MM.1S (cell line): Measurements from ENCODE around the gene COPG2.

ENCODE experiments used
- DNase-seq: peaks from one replicate; pipeline ENCODE4 v3.0.0-alpha.2; 2015
- H2AFZ ChIP-seq: fragments of 300-600 bp; sonication (generic); 2 replicates; pipeline ENCODE4 v1.6.0; 2016; ENCODE audit warnings: antibody characterized with exemption, low read length
- H3F3A ChIP-seq: fragments of 300-600 bp; sonication (generic); 2 replicates; pipeline ENCODE4 v1.6.1; 2016; ENCODE audit warnings: mild to moderate bottlenecking, antibody characterized with exemption, low read length, moderate library complexity, mixed read lengths; ENCODE audit not compliant: insufficient read depth
- H3K27ac ChIP-seq: fragments of 300-600 bp; sonication (generic); 2 replicates; pipeline ENCODE4 v1.5.1; 2016; ENCODE audit warnings: mild to moderate bottlenecking, low read length
- H3K27me3 ChIP-seq: fragments of 300-600 bp; sonication (generic); replicated peaks from 2 replicates; pipeline ENCODE4 v1.6.0; 2016; ENCODE audit warnings: low read length; ENCODE audit not compliant: insufficient read depth
- H3K36me3 ChIP-seq: fragments of 300-600 bp; sonication (generic); replicated peaks from 2 replicates; pipeline ENCODE4 v1.6.1; 2016; ENCODE audit warnings: mild to moderate bottlenecking, low read length, mixed read lengths; ENCODE audit not compliant: insufficient read depth
- H3K4me1 ChIP-seq: fragments of 300-600 bp; sonication (generic); 2 replicates; pipeline ENCODE4 v1.6.1; 2016; ENCODE audit warnings: low read length, mixed read lengths
- H3K4me2 ChIP-seq: fragments of 300-600 bp; sonication (generic); 2 replicates; pipeline ENCODE4 v1.6.0; 2016; ENCODE audit warnings: low read depth, low read length
- H3K4me3 ChIP-seq: fragments of 300-600 bp; sonication (generic); 2 replicates; pipeline ENCODE4 v1.5.1; 2016; ENCODE audit warnings: low read length, mixed read lengths
- H3K79me2 ChIP-seq: fragments of 300-600 bp; sonication (generic); 2 replicates; pipeline ENCODE4 v1.6.1; 2016; ENCODE audit warnings: mixed run types, low read length, mixed read lengths
- H3K9ac ChIP-seq: fragments of 300-600 bp; sonication (generic); 2 replicates; pipeline ENCODE4 v1.6.1; 2016; ENCODE audit warnings: low read length, mixed read lengths
- H3K9me2 ChIP-seq: fragments of 300-600 bp; sonication (generic); replicated peaks from 2 replicates; pipeline ENCODE4 v1.6.1; 2016; ENCODE audit warnings: mild to moderate bottlenecking, low read length, mixed read lengths; ENCODE audit not compliant: insufficient read depth
- H3K9me3 ChIP-seq: fragments of 300-600 bp; sonication (generic); replicated peaks from 2 replicates; pipeline ENCODE4 v1.6.1; 2016; ENCODE audit warnings: mild to moderate bottlenecking, low read length, mixed read lengths; ENCODE audit not compliant: insufficient read depth
- H4K20me1 ChIP-seq: fragments of 300-600 bp; sonication (generic); 2 replicates; pipeline ENCODE4 v1.6.1; 2016; ENCODE audit warnings: mild to moderate bottlenecking, low read length, moderate library complexity, mixed read lengths; ENCODE audit not compliant: insufficient read depth
- CTCF ChIP-seq: fragments of 300-600 bp; sonication (generic); IDR thresholded peaks from 2 replicates; pipeline ENCODE4 v1.5.1; 2016; ENCODE audit warnings: antibody characterized with exemption, low read length, mixed read lengths
- EZH2 ChIP-seq: fragments of 300-600 bp; sonication (generic); optimal IDR thresholded peaks from 2 replicates; pipeline ENCODE3; 2017; ENCODE audit warnings: low read depth, mild to moderate bottlenecking, antibody characterized with exemption, low read length, mixed read lengths
- EZH2phosphoT487 ChIP-seq: fragments of 300-600 bp; sonication (generic); IDR thresholded peaks from 2 replicates; pipeline ENCODE4 v1.6.1; 2018; ENCODE audit warnings: antibody characterized with exemption, low read length

Gene COPG2

GRCh38 chr7:130559184-130559583 lies 109.4 kb downstream of the COPG2 start:
- H3K27me3 ChIP-seq: no peaks in the 10 kb centered on the region
- no peaks in the 10 kb centered on the region for H3K36me3 ChIP-seq
- no peak overlapping the region for H3K9ac ChIP-seq
- no peaks in the 10 kb centered on the region for H3K79me2 ChIP-seq
- no peaks in the 10 kb centered on the region for H4K20me1 ChIP-seq
- H3K9me3 ChIP-seq: no peaks in the 10 kb centered on the region
- no peak overlapping the region for H3K4me2 ChIP-seq
- TF ChIP-seq EZH2phosphoT487 (no peak), EZH2 (no peak), CTCF (no peak)
- H3F3A ChIP-seq: no peaks in the 10 kb centered on the region
- H2AFZ ChIP-seq: no peak overlapping the region
- H3K4me1 ChIP-seq: peaks cover 7% of the 10 kb centered on the region
- DNase-seq: no peak
- H3K4me3 ChIP-seq: no peak overlapping the region
- no peak overlapping the region for H3K27ac ChIP-seq
- H3K9me2 ChIP-seq: no peaks in the 10 kb centered on the region

GRCh38 chr7:130554481-130554880 lies 114.1 kb downstream of the COPG2 start:
- TF ChIP-seq EZH2phosphoT487 (no peak), EZH2 (no peak), CTCF (no peak)
- Histone ChIP-seq H3F3A (no peaks in the 10 kb centered on the region), H3K27ac (no peak overlapping the region), H3K4me1 (no peaks in the 10 kb centered on the region), H2AFZ (no peak overlapping the region), H3K79me2 (no peaks in the 10 kb centered on the region), H3K9ac (no peak overlapping the region), H3K9me2 (no peaks in the 10 kb centered on the region), H3K4me3 (no peak overlapping the region), H3K4me2 (no peak overlapping the region), H3K27me3 (no peaks in the 10 kb centered on the region), H4K20me1 (no peaks in the 10 kb centered on the region), H3K9me3 (no peaks in the 10 kb centered on the region), H3K36me3 (no peaks in the 10 kb centered on the region)
- DNase-seq: no peak

- Histone ChIP-seq H3K4me2 (no peak overlapping the region), H3F3A (no peaks in the 10 kb centered on the region), H4K20me1 (no peaks in the 10 kb centered on the region), H3K27ac (no peak overlapping the region), H3K9me2 (no peaks in the 10 kb centered on the region), H3K9ac (no peak overlapping the region), H3K9me3 (no peaks in the 10 kb centered on the region), H3K4me1 (no peaks in the 10 kb centered on the region), H3K4me3 (no peak overlapping the region), H3K27me3 (no peaks in the 10 kb centered on the region), H3K79me2 (no peaks in the 10 kb centered on the region), H3K36me3 (no peaks in the 10 kb centered on the region), H2AFZ (no peak overlapping the region)
- DNase-seq: no peak
- TF ChIP-seq CTCF: no peak
- TF ChIP-seq EZH2phosphoT487: no peak
- no peak for TF ChIP-seq EZH2
Measured at GRCh38 chr7:130553398-130554029, 115.0 kb downstream of the COPG2 start.
